ENCODE data around the gene TNFRSF8.

The TNFRSF8 gene

DNA sequence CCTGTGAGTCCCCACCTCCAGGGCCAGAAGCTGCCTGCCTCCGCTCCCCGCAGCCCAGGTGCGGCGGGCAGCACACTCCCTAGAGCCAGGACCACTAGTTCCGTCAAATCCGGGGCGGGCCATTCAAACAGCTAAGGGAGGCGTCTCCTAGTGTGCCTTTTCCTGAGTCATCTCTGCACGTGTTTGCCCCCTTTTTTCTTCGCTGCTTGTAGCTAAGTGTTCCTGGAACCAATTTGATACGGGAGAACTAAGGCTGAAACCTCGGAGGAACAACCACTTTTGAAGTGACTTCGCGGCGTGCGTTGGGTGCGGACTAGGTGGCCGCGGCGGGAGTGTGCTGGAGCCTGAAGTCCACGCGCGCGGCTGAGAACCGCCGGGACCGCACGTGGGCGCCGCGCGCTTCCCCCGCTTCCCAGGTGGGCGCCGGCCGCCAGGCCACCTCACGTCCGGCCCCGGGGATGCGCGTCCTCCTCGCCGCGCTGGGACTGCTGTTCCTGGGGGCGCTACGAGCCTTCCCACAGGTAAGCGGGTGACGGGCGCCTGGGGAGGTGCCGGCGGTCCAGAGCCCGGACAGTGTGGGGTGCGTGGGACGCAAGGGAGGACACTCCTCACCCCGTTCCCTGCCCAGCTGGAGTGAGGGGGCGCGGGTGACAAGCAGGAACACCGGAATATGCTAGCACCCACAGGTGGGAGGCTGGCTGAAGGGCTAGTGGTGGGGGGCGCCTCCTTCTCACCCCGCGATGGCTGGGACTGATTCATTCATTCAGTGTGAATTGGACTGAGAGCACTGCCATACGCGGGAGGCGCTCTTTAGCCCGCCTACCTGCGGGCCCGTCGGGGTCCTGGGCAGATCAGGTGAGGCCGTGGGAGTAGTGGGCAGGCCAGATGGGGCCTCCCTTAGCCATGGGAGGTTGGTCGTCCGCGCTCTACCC is at the start of gene TNFRSF8:
Gene TNFRSF8 (plus strand): TSS at position 163 of the 932 bp plus-strand sequence. CDS start 296 bp downstream, at position 459.
- H3K4me3 ChIP-seq (ENCODE audit: low read depth, low read length), result peak within 1 kb of the TSS; percentile 96
- no peak for DNase-seq (ENCODE audit: low read depth)
- TF ChIP-seq, protein P1, sequence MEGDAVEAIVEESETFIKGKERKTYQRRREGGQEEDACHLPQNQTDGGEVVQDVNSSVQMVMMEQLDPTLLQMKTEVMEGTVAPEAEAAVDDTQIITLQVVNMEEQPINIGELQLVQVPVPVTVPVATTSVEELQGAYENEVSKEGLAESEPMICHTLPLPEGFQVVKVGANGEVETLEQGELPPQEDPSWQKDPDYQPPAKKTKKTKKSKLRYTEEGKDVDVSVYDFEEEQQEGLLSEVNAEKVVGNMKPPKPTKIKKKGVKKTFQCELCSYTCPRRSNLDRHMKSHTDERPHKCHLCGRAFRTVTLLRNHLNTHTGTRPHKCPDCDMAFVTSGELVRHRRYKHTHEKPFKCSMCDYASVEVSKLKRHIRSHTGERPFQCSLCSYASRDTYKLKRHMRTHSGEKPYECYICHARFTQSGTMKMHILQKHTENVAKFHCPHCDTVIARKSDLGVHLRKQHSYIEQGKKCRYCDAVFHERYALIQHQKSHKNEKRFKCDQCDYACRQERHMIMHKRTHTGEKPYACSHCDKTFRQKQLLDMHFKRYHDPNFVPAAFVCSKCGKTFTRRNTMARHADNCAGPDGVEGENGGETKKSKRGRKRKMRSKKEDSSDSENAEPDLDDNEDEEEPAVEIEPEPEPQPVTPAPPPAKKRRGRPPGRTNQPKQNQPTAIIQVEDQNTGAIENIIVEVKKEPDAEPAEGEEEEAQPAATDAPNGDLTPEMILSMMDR (IDR thresholded peaks at IDR 0.05; ENCODE audit: low read depth, low read length, missing control alignments), result peak; percentile 10

DNA sequence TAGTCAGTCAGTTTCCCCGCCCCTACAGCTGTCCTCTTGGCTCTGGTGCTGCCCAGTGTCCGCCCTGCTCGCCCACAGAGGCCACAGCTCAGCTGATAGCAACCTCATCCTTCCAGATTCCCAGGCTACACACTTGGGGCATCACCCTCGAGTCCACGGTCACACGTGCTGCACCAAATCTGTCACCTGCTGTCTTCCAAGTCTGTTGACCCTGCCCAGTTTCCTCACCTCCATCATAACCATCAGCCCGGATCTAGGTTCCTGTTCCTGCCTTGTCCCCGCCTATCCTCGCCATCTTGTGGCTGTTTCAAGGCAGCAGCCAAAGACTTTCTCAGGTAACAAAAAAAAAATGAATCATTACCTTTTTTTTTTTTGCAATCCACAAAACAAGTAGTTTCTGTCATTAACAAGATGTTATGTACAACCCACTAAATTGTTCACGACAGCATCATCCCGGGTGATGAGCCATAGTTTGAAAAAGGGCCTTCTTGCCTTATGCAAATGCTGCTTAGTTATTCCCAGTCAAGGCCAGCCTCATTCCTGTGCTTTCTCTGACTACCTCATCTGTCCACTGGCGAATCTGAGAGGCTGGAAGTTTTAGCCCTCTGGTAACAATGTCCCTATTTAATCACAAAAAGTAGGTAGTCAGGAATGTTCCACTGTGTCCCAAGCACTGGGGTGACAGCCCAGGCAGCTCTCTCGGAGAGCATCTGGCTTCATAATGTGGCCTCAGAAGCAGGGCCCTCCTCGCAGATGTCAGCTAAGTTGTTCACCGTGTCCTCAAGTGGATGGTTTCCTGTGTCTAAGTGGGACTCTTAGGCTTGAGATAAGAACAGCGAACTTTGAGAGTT is 48.7 kb upstream of the TNFRSF8 start:
- TF ChIP-seq, protein P1 (IDR thresholded peaks at IDR 0.05; ENCODE audit: low read depth, low read length, missing control alignments), result peak; percentile 12
- no peak for DNase-seq (ENCODE audit: low read depth)
- H3K4me3 ChIP-seq (ENCODE audit: low read depth, low read length), result no peak overlapping the region

DNA sequence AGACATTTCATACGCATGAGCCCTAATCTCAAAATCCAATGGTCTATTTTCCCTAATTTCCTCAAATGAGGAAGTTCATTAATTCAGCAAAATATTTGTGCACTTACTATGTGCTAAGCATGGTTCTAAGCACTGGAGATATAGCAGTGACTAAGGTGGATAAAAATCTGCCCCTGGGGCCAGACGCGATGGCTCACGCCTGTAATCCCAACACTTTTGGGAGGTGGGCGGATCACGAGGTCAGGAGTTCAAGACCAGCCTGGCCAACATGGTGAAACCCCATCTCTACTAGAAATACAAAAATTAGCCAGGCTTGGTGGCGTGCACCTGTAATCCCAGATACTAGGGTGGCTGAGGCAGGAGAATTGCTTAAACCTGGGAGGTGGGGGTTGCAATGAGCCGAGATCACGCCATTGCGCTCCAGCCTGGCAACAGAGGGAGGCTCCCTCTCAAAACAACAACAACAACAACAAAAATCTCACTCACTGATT is 48.1 kb upstream of the TNFRSF8 start:
- TF ChIP-seq, protein P1 (IDR thresholded peaks at IDR 0.05; ENCODE audit: low read depth, low read length, missing control alignments), result no peak
- no peak for DNase-seq (ENCODE audit: low read depth)
- H3K4me3 ChIP-seq (ENCODE audit: low read depth, low read length), result no peak overlapping the region

DNA sequence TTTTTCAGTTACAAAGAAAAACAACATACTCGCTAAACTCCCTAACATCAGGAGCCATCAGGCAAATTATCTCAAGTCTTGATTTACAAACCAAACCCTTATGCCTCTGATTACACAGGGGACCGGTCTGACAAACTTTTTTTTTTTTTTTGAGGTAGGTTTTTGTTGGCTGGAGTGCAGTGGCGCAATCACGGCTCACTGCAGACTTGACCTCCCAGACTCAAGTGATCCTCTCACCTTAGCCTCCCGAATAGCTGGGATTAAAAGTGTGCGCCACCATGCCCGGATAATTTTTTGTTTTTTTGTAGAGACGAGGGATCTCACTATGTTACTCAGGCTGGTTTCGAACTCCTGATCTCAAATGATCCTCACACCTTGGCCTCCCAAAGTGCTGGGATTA is 47.6 kb upstream of the TNFRSF8 start:
- no peak overlapping the region for H3K4me3 ChIP-seq (ENCODE audit: low read depth, low read length)
- TF ChIP-seq, protein P1 (IDR thresholded peaks at IDR 0.05; ENCODE audit: low read depth, low read length, missing control alignments), result no peak
- no peak for DNase-seq (ENCODE audit: low read depth)

DNA sequence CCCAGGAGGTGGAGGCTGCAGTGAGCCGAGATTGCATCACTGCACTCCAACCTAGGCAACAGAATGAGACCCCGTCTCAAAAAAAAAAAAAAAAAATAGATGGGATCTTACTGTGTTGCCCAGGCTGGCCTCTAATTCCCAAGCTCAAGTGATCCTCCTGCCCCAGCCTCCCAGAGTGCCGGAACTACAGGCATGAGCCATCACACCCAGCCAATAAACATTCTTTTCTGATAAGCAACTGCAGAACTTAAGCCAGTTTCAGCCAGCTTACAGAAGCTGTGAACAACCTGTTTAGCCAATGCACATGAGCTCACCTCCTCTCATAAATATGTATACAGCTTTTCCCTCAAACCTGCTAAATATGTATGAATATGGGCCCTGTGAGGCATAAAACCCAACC is 46.9 kb upstream of the TNFRSF8 start:
- no peak for DNase-seq (ENCODE audit: low read depth)
- no peak overlapping the region for H3K4me3 ChIP-seq (ENCODE audit: low read depth, low read length)
- TF ChIP-seq, protein P1 (IDR thresholded peaks at IDR 0.05; ENCODE audit: low read depth, low read length, missing control alignments), result no peak

DNA sequence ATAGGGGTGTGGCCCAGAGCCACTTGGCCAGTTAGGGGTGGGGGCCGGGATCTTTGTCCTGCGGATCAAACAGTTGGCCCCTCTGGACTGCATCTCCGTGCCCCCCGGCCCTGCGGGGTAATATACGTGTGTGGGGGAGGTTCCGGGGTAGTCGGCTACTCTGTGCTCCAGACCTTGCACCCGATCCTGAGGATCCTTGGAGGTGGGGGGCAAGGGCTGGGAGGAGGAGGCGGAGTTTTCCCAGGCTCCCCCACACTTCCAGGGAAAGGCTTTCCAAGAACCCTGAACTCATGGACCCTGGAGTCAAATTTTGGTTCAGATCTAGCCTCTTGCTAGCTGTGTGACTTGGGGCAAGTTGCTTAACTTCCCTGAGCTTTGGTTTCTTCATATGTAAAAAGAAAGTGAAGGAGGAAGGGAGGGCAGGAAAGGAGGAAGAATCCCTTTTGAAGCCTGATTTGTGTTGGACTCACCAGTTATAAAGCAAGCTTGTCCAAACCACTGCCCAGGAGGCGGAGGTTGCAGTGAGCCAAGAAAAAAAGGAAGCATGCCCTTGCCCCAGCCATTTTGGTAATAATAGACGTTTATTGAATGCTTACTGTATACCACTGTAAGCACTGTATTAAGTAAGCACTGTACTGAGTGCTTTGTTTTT is 43.1 kb upstream of the TNFRSF8 start:
- peak overlapping the region; percentile 73 for H3K4me3 ChIP-seq (ENCODE audit: low read depth, low read length)
- DNase-seq (ENCODE audit: low read depth), result no peak
- TF ChIP-seq, protein P1 (IDR thresholded peaks at IDR 0.05; ENCODE audit: low read depth, low read length, missing control alignments), result no peak

All from GM12864 (cell line).